Cerebellar nuclear complex (tissue), 1 donor: ENCODE data around the gene RPL10.
"Not testable (repeated sequence)": the region's sequence is repeated elsewhere in the genome, so short reads cannot be mapped to it uniquely, and the experiment has no call there.

ENCODE experiments used
- DNase-seq, 2 experiments: peaks; one replicate each; lab custom pipeline; 2025; lab: John Stamatoyannopoulos, UW

The RPL10 gene

GRCh38 chrX:154378059-154378798 is 19.9 kb upstream of the RPL10 start:
- DNase-seq: no peak

GRCh38 chrX:154378799-154379568 is 19.2 kb upstream of the RPL10 start, which contains the start of gene EMD:
Gene EMD, plus strand, starts transcription at chrX:154379295. Its CDS starts 190 bp downstream, at chrX:154379485.
- DNase-seq: peak; percentile 90 to 94

GRCh38 chrX:154379569-154379951 is 18.6 kb upstream of the RPL10 start:
- DNase-seq: no peak

GRCh38 chrX:154380153-154380552 is 18.0 kb upstream of the RPL10 start:
- no peak for DNase-seq

GRCh38 chrX:154380787-154381186 is 17.4 kb upstream of the RPL10 start:
- no peak for DNase-seq

- DNase-seq: no peak
Measured at GRCh38 chrX:154381271-154381670, 16.9 kb upstream of the RPL10 start.

- DNase-seq: no peak
Measured at GRCh38 chrX:154382483-154383069, 15.6 kb upstream of the RPL10 start.

- DNase-seq: no peak
Measured at GRCh38 chrX:154383359-154384283, 14.6 kb upstream of the RPL10 start.

GRCh38 chrX:154384284-154384892 is 13.8 kb upstream of the RPL10 start:
- no peak for DNase-seq

- not testable (repeated sequence) for DNase-seq
Measured at GRCh38 chrX:154388094-154388493, 10.1 kb upstream of the RPL10 start.

- not testable (repeated sequence) for DNase-seq
Measured at GRCh38 chrX:154388649-154389048, 9.5 kb upstream of the RPL10 start.

- not testable (repeated sequence) for DNase-seq
Measured at GRCh38 chrX:154389812-154390747, 8.1 kb upstream of the RPL10 start.

GRCh38 chrX:154396363-154396762 is 1.8 kb upstream of the RPL10 start:
- DNase-seq: not testable (repeated sequence)

- DNase-seq: no peak
Measured at GRCh38 chrX:154396973-154397887, 947 bp upstream of the RPL10 start.

GRCh38 chrX:154398668-154399526 is 720 bp downstream of the RPL10 start:
- DNase-seq: peak in 1 of 2 experiments; percentile 40

GRCh38 chrX:154399527-154400368 is 1.6 kb downstream of the RPL10 start:
- no peak for DNase-seq

- not testable (repeated sequence) for DNase-seq
Measured at GRCh38 chrX:154400369-154400817, 2.2 kb downstream of the RPL10 start.
